Effector memory CD8-positive, alpha-beta T cell (primary cell): ENCODE results near the gene SMARCA2.

Source experiments
- ATAC-seq: fragments of 150-1000 bp; cut with Tn5 transposase; replicated peaks from 2 replicates; pipeline ENCODE4 v1.10.0; 2021; ENCODE audit warnings: mild to moderate bottlenecking, moderate library complexity
- DNase-seq, 3 experiments: peaks; one replicate each; pipeline ENCODE4 v3.0.0; 2021
- H3K27ac Mint-ChIP-seq, 2 donors: one replicate each; pipeline ENCODE4 v1.8.0; 2022; ENCODE audit warnings: mild to moderate bottlenecking in 2 of 2, mixed read lengths in 2 of 2, moderate library complexity in 2 of 2
- H3K27me3 Mint-ChIP-seq, 2 donors: one replicate each; pipeline ENCODE4 v1.8.0; 2022; ENCODE audit warnings: mixed read lengths in 2 of 2
- H3K36me3 Mint-ChIP-seq: one replicate; pipeline ENCODE4 v1.8.0; 2022; ENCODE audit warnings: mild to moderate bottlenecking, moderate library complexity, mixed read lengths; ENCODE audit not compliant: insufficient read depth
- H3K4me1 Mint-ChIP-seq, 2 donors: one replicate each; pipeline ENCODE4 v1.8.0; 2022; ENCODE audit warnings: low read depth in 2 of 2, mixed read lengths in 2 of 2
- H3K4me3 Mint-ChIP-seq, 2 donors: one replicate each; pipeline ENCODE4 v1.8.0; 2022; ENCODE audit warnings: mild to moderate bottlenecking in 2 of 2, mixed read lengths in 2 of 2, moderate library complexity in 2 of 2
- H3K9me3 Mint-ChIP-seq, 2 donors: one replicate each; pipeline ENCODE4 v1.8.0; 2022; ENCODE audit warnings: mixed read lengths in 2 of 2

Gene SMARCA2

GRCh38 chr9:2060424-2060823 lies 45.3 kb downstream of the SMARCA2 start:
- DNase-seq, result no peak
- ATAC-seq, result no peak
- Mint-ChIP-seq H3K4me3 (no peak overlapping the region), H3K9me3 (no peaks in the 10 kb centered on the region), H3K27ac (peak overlapping the region in 1 of 2 donors; percentile 29), H3K36me3 (peaks cover 68% of the 10 kb centered on the region), H3K4me1 (peaks cover 1 to 10% of the 10 kb centered on the region in 2 donors), H3K27me3 (no peaks in the 10 kb centered on the region)

- H3K27me3 Mint-ChIP-seq, result no peaks in the 10 kb centered on the region
- H3K27ac Mint-ChIP-seq, result peak overlapping the region in 1 of 2 donors; percentile 91
- peaks cover 51% of the 10 kb centered on the region for H3K36me3 Mint-ChIP-seq
These were observed 50.6 kb downstream of the SMARCA2 start for GRCh38 chr9:2065704-2066103.

GRCh38 chr9:2066312-2067273 lies 51.4 kb downstream of the SMARCA2 start:
- ATAC-seq, result peak; percentile 53
- H3K27ac Mint-ChIP-seq, result peak overlapping the region in 1 of 2 donors; percentile 22
- no peaks in the 10 kb centered on the region for H3K27me3 Mint-ChIP-seq
- H3K9me3 Mint-ChIP-seq, result no peaks in the 10 kb centered on the region
- H3K36me3 Mint-ChIP-seq, result peaks cover 52% of the 10 kb centered on the region
- H3K4me1 Mint-ChIP-seq, result peaks cover 1 to 11% of the 10 kb centered on the region in 2 donors
- DNase-seq, result no peak
- H3K4me3 Mint-ChIP-seq, result no peak overlapping the region

More at GRCh38 chr9:2065704-2066103, 50.6 kb downstream of the SMARCA2 start:
- H3K4me3 Mint-ChIP-seq, result no peak overlapping the region
- H3K9me3 Mint-ChIP-seq, result no peaks in the 10 kb centered on the region
- DNase-seq (no peak), ATAC-seq (no peak)
- H3K4me1 Mint-ChIP-seq, result peaks cover 1 to 5% of the 10 kb centered on the region in 2 donors

GRCh38 chr9:2072752-2073405 lies 57.7 kb downstream of the SMARCA2 start:
- Mint-ChIP-seq H3K9me3 (no peaks in the 10 kb centered on the region), H3K27me3 (no peaks in the 10 kb centered on the region), H3K4me3 (no peak overlapping the region), H3K36me3 (peaks cover 72% of the 10 kb centered on the region), H3K27ac (peak overlapping the region; percentile 66 to 93), H3K4me1 (peaks cover 3 to 23% of the 10 kb centered on the region in 2 donors)
- ATAC-seq, result no peak
- DNase-seq, result no peak

GRCh38 chr9:2082772-2083171 lies 67.6 kb downstream of the SMARCA2 start:
- no peak for ATAC-seq
- no peaks in the 10 kb centered on the region for H3K27me3 Mint-ChIP-seq
- no peak overlapping the region for H3K4me3 Mint-ChIP-seq
- no peak for DNase-seq
- peak overlapping the region; percentile 13 to 80 for H3K27ac Mint-ChIP-seq
- H3K9me3 Mint-ChIP-seq, result no peaks in the 10 kb centered on the region
- peaks cover 0 to 4% of the 10 kb centered on the region in 2 donors for H3K4me1 Mint-ChIP-seq
- H3K36me3 Mint-ChIP-seq, result peaks cover 66% of the 10 kb centered on the region

- no peaks in the 10 kb centered on the region for H3K27me3 Mint-ChIP-seq
- no peak overlapping the region for H3K4me3 Mint-ChIP-seq
- no peaks in the 10 kb centered on the region for H3K9me3 Mint-ChIP-seq
- ATAC-seq (no peak), DNase-seq (no peak)
- H3K27ac Mint-ChIP-seq, result peak overlapping the region; percentile 13 to 80
- peaks cover 0 to 4% of the 10 kb centered on the region in 2 donors for H3K4me1 Mint-ChIP-seq
- peaks cover 66% of the 10 kb centered on the region for H3K36me3 Mint-ChIP-seq
These were observed 68.3 kb downstream of the SMARCA2 start for GRCh38 chr9:2083479-2083878.

GRCh38 chr9:2085716-2086115 lies 70.6 kb downstream of the SMARCA2 start:
- peaks cover 77% of the 10 kb centered on the region for H3K36me3 Mint-ChIP-seq
- H3K9me3 Mint-ChIP-seq, result no peaks in the 10 kb centered on the region
- no peak for ATAC-seq
- DNase-seq, result no peak
- H3K27me3 Mint-ChIP-seq, result no peaks in the 10 kb centered on the region
- H3K4me3 Mint-ChIP-seq, result no peak overlapping the region
- H3K4me1 Mint-ChIP-seq, result peaks cover 2 to 4% of the 10 kb centered on the region in 2 donors
- peak overlapping the region in 1 of 2 donors; percentile 80 for H3K27ac Mint-ChIP-seq

GRCh38 chr9:2086116-2086515 lies 71.0 kb downstream of the SMARCA2 start:
- DNase-seq, result no peak
- Mint-ChIP-seq H3K27me3 (no peaks in the 10 kb centered on the region), H3K4me1 (peaks cover 3 to 4% of the 10 kb centered on the region in 2 donors), H3K36me3 (peaks cover 81% of the 10 kb centered on the region), H3K9me3 (no peaks in the 10 kb centered on the region), H3K4me3 (no peak overlapping the region), H3K27ac (peak overlapping the region in 1 of 2 donors; percentile 80)
- no peak for ATAC-seq

GRCh38 chr9:2086971-2087370 lies 71.8 kb downstream of the SMARCA2 start:
- Mint-ChIP-seq H3K4me1 (peaks cover 4% of the 10 kb centered on the region in 2 donors), H3K27me3 (no peaks in the 10 kb centered on the region), H3K4me3 (no peak overlapping the region), H3K9me3 (no peaks in the 10 kb centered on the region), H3K27ac (no peak overlapping the region), H3K36me3 (peaks cover 80% of the 10 kb centered on the region)
- no peak for DNase-seq
- ATAC-seq, result no peak

GRCh38 chr9:2087500-2088313 lies 72.6 kb downstream of the SMARCA2 start:
- Mint-ChIP-seq H3K27me3 (no peaks in the 10 kb centered on the region), H3K4me1 (peaks cover 4% of the 10 kb centered on the region in 2 donors), H3K36me3 (peaks cover 73% of the 10 kb centered on the region), H3K27ac (no peak overlapping the region), H3K4me3 (no peak overlapping the region), H3K9me3 (no peaks in the 10 kb centered on the region)
- ATAC-seq (peak; percentile 92), DNase-seq (peak; percentile 12 to 20 (median 13))

GRCh38 chr9:2093920-2094597 lies 78.9 kb downstream of the SMARCA2 start:
- Mint-ChIP-seq H3K4me1 (peaks cover 3 to 6% of the 10 kb centered on the region in 2 donors), H3K27ac (peak overlapping the region; percentile 55 to 57), H3K36me3 (peaks cover 59% of the 10 kb centered on the region), H3K27me3 (no peaks in the 10 kb centered on the region), H3K4me3 (no peak overlapping the region), H3K9me3 (no peaks in the 10 kb centered on the region)
- ATAC-seq, result no peak
- no peak for DNase-seq

GRCh38 chr9:2096376-2096970 lies 81.3 kb downstream of the SMARCA2 start:
- H3K4me1 Mint-ChIP-seq, result peaks cover 3 to 4% of the 10 kb centered on the region in 2 donors
- H3K4me3 Mint-ChIP-seq, result no peak overlapping the region
- H3K27ac Mint-ChIP-seq, result peak overlapping the region; percentile 15 to 65
- peaks cover 56% of the 10 kb centered on the region for H3K36me3 Mint-ChIP-seq
- H3K9me3 Mint-ChIP-seq, result no peaks in the 10 kb centered on the region
- no peaks in the 10 kb centered on the region for H3K27me3 Mint-ChIP-seq
- ATAC-seq (no peak), DNase-seq (no peak)
